GM21576 (cell line): Measurements from ENCODE around the gene VSTM2B.

Source experiments
- ATAC-seq: cut with Tn5 transposase; IDR thresholded peaks from one replicate; pipeline ENCODE4 v1.9.1; 2021; ENCODE audit warnings: mild to moderate bottlenecking, moderate library complexity; ENCODE audit not compliant: unreplicated experiment

VSTM2B gene

GRCh38 chr19:29563486-29564101, 37.8 kb downstream of the VSTM2B start:
- ATAC-seq, result no peak

GRCh38 chr19:29564574-29565005, 38.8 kb downstream of the VSTM2B start:
- ATAC-seq, result no peak

GRCh38 chr19:29565171-29565570, 39.4 kb downstream of the VSTM2B start:
- ATAC-seq, result no peak

GRCh38 chr19:29566496-29567054, 40.8 kb downstream of the VSTM2B start:
- no peak for ATAC-seq

GRCh38 chr19:29567366-29567915, 41.6 kb downstream of the VSTM2B start:
- no peak for ATAC-seq

GRCh38 chr19:29568036-29569025, 42.5 kb downstream of the VSTM2B start:
- ATAC-seq, result no peak

GRCh38 chr19:29569038-29569911, 43.5 kb downstream of the VSTM2B start:
- ATAC-seq, result no peak

GRCh38 chr19:29571181-29571580, 45.4 kb downstream of the VSTM2B start:
- ATAC-seq, result no peak

- ATAC-seq, result no peak
Observed at GRCh38 chr19:29573486-29573885, 47.7 kb downstream of the VSTM2B start.

GRCh38 chr19:29574510-29574909, 48.7 kb downstream of the VSTM2B start:
- ATAC-seq, result no peak

GRCh38 chr19:29576046-29576606, 50.3 kb downstream of the VSTM2B start:
- no peak for ATAC-seq

- no peak for ATAC-seq
Observed at GRCh38 chr19:29576761-29577648, 51.2 kb downstream of the VSTM2B start.

GRCh38 chr19:29577649-29577963, 51.8 kb downstream of the VSTM2B start:
- no peak for ATAC-seq

GRCh38 chr19:29578349-29578748, 52.6 kb downstream of the VSTM2B start:
- no peak for ATAC-seq

- no peak for ATAC-seq
Observed at GRCh38 chr19:29579308-29579910, 53.6 kb downstream of the VSTM2B start.

- no peak for ATAC-seq
Observed at GRCh38 chr19:29581398-29581797, 55.6 kb downstream of the VSTM2B start.

GRCh38 chr19:29583196-29583999, 57.6 kb downstream of the VSTM2B start:
- no peak for ATAC-seq

GRCh38 chr19:29586401-29586800, 60.6 kb downstream of the VSTM2B start:
- ATAC-seq, result no peak
